ENCODE measurements around the gene TMEM131. TPM values are rescaled to one million over a fixed set of nuclear protein-coding genes. Genes with fewer than 3 reads are reported as not detected.
"Not testable (repeated sequence)": the region's sequence is repeated elsewhere in the genome, so short reads cannot be mapped to it uniquely, and the experiment has no call there.

The TMEM131 gene
- total RNA-seq, 3 donors from 2014 or later, result 58.3 to 110 (median 67.7) TPM

GRCh38 chr2:97858442-97858841 lies 137.3 kb downstream of the TMEM131 start:
- TF ChIP-seq, protein P1, sequence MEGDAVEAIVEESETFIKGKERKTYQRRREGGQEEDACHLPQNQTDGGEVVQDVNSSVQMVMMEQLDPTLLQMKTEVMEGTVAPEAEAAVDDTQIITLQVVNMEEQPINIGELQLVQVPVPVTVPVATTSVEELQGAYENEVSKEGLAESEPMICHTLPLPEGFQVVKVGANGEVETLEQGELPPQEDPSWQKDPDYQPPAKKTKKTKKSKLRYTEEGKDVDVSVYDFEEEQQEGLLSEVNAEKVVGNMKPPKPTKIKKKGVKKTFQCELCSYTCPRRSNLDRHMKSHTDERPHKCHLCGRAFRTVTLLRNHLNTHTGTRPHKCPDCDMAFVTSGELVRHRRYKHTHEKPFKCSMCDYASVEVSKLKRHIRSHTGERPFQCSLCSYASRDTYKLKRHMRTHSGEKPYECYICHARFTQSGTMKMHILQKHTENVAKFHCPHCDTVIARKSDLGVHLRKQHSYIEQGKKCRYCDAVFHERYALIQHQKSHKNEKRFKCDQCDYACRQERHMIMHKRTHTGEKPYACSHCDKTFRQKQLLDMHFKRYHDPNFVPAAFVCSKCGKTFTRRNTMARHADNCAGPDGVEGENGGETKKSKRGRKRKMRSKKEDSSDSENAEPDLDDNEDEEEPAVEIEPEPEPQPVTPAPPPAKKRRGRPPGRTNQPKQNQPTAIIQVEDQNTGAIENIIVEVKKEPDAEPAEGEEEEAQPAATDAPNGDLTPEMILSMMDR (IDR thresholded peaks at IDR 0.05), result no peak
- DNase-seq, result no peak

DNA sequence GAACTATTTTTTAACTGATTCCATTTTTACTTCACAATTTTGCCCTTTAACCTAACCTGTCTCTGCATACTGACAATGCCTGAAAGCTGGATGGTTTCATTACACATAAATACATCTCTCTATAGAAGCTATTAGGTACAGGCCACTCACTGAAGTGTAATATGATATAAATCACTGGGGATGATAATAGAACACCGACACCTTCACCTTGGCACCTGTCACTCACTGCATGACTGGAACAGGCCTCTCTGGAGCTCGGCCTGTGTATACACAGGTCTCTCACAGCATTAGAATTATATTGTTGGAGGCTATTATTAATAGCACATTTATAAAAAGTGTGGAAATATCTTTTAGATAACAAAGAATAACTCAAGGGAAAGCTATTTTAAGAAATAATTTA lies 138.2 kb downstream of the TMEM131 start:
- H3K9me3 ChIP-seq, result no peaks in the 10 kb centered on the region
- H3K4me1 ChIP-seq (ENCODE audit: low read depth), result no peaks in the 10 kb centered on the region
- no peak for DNase-seq
- TF ChIP-seq, protein P1 (IDR thresholded peaks at IDR 0.05), result no peak
- no peak overlapping the region for H3K4me3 ChIP-seq
- ATAC-seq, result no peak
- H3K36me3 ChIP-seq (ENCODE audit: low read depth), result no peaks in the 10 kb centered on the region
- intact Hi-C loops (cut with DNase I, micrococcal nuclease), result no loop called here

More at GRCh38 chr2:97858442-97858841, 137.3 kb downstream of the TMEM131 start:
- no peak for ATAC-seq
- intact Hi-C loops (cut with DNase I, micrococcal nuclease), result no loop called here
- Histone ChIP-seq H3K4me1 (ENCODE audit: low read depth) (no peaks in the 10 kb centered on the region), H3K4me3 (no peak overlapping the region), H3K9me3 (no peaks in the 10 kb centered on the region), H3K36me3 (ENCODE audit: low read depth) (no peaks in the 10 kb centered on the region)

DNA sequence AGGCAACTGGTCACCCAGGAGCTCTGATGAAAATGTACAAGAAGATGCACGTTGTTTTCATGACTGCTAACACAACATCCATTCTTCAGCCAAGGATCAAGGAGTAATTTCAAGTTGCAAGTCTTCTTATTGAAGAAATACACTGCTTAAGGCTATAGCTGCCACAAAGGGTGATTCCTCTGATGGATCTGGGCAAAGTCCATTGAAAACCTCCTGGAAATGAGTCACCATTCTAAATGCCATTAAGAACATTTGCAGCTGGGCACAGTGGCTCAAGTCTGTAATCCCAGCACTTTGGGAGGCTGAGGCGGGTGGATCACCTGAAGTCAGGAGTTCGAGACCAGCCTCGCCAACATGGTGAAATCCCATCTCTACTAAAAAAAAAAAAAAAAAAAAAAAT lies 142.7 kb downstream of the TMEM131 start:
- ATAC-seq, result peak; percentile 81

DNA sequence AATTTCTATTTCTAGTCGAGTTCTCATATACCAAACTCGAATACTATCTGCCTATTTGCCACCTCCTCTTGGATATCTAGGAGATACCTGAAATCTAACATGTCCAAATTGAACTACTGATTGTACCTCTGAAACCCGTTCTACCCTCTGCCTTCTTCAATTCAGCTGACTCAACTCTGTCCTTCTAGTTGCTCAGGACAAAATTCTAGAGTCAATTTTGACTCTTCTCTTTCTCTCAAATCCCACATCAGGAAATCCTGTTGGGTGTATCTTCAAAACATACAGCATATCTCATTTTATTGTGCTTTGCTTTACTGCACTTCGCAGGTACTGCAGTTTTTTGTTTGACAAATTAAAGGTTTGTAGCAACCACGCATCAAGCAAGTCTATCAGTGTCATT lies 144.6 kb downstream of the TMEM131 start:
- H3K36me3 ChIP-seq (ENCODE audit: low read depth), result no peaks in the 10 kb centered on the region
- intact Hi-C loops (cut with DNase I, micrococcal nuclease), result no loop called here
- ATAC-seq (no peak), DNase-seq (no peak)
- no peaks in the 10 kb centered on the region for H3K9me3 ChIP-seq
- no peak overlapping the region for H3K4me3 ChIP-seq
- TF ChIP-seq, protein P1 (IDR thresholded peaks at IDR 0.05), result no peak
- H3K4me1 ChIP-seq (ENCODE audit: low read depth), result no peaks in the 10 kb centered on the region

More for the DNA sequence above, 142.7 kb downstream of the TMEM131 start:
- H3K36me3 ChIP-seq (ENCODE audit: low read depth); H3K9me3 ChIP-seq; intact Hi-C loops (cut with DNase I, micrococcal nuclease); H3K4me1 ChIP-seq (ENCODE audit: low read depth); H3K4me3 ChIP-seq: not testable (repeated sequence)
- DNase-seq, result peak in 1 of 3 donors; percentile 8

DNA sequence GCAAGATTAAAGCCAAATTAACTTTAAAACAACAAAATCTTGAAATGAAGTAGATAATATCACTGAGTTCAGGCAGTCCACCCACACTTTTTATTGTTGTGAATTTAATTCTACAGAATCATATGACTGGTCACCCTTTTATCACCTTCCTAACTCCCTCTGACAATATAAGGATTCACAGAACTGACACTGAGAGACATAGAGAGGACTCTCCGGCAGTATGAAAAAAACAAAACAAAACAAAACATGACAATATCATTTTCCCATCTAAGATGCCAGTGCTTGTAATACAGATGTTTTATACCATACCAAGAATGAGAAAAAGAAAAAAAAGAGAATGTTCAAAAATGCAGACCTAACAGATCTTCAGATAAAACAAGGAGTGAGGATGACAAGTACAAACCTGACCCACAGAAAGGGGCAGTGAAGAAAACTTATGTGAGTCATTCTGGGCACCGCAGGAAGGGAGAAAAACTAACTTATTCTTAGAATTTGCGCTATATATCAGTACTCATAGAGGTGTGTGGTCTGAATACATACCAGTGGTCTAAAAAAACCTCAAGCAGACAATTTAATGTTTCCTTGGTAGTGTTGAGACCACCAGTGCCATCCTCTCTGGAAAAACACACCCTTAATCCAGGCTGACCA lies 145.7 kb downstream of the TMEM131 start:
- H3K9me3 ChIP-seq, result no peaks in the 10 kb centered on the region
- no peak overlapping the region for H3K4me3 ChIP-seq
- ATAC-seq (no peak), DNase-seq (no peak)
- H3K4me1 ChIP-seq (ENCODE audit: low read depth), result peaks cover 3% of the 10 kb centered on the region
- H3K36me3 ChIP-seq (ENCODE audit: low read depth), result no peaks in the 10 kb centered on the region
- TF ChIP-seq, protein P1 (IDR thresholded peaks at IDR 0.05), result no peak
- intact Hi-C loops (cut with DNase I, micrococcal nuclease), result no loop called here

- H3K36me3 ChIP-seq (ENCODE audit: low read depth), result no peaks in the 10 kb centered on the region
- no peak for DNase-seq
- H3K9me3 ChIP-seq, result no peaks in the 10 kb centered on the region
- H3K4me1 ChIP-seq (ENCODE audit: low read depth), result peaks cover 6% of the 10 kb centered on the region
- ATAC-seq, result no peak
- intact Hi-C loops (cut with DNase I, micrococcal nuclease), result no loop called here
- no peak overlapping the region for H3K4me3 ChIP-seq
- TF ChIP-seq, protein P1 (IDR thresholded peaks at IDR 0.05), result no peak
Measured at GRCh38 chr2:97848306-97848705, 147.4 kb downstream of the TMEM131 start.

DNA sequence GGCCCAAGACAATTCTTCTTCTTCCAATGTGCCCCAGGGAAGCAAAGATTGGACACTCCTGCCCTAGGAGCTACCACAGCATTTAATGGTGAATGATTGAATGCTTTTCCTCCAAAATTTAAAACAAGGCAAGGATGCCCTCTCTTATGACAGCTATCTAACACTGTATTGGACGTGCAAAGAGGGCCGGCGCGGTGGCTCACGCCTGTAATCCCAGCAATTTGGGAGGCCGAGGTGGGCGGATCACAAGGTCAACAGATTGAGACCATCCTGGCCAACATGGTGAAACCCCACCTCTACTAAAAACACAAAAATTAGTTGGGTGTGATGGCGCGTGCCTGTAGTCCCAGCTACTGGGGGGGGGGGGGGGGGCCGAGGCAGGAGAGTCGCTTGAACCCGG lies 149.0 kb downstream of the TMEM131 start:
- DNase-seq; ATAC-seq; H3K4me3 ChIP-seq; H3K9me3 ChIP-seq; intact Hi-C loops (cut with DNase I, micrococcal nuclease); H3K36me3 ChIP-seq (ENCODE audit: low read depth); H3K4me1 ChIP-seq (ENCODE audit: low read depth): not testable (repeated sequence)
